K562 (cell line): ENCODE measurements around the gene VIPR2. TPM values are rescaled to one million over a fixed set of nuclear protein-coding genes. Genes with fewer than 3 reads are reported as not detected.

Experiments
- ATAC-seq: fragments of 200-7000 bp; cut with Tn5 transposase; 3 replicates; pipeline ENCODE4 v1.9.1; 2020; ENCODE audit warnings: moderate library complexity
- BruUV-seq: library from RNA; stranded (reverse); fragments of 400-500 nt; replicated peaks from 2 replicates; lab custom pipeline; 2021; lab: Mats Ljungman, UMichigan
- CTCF ChIA-PET: fragments of 300-600 bp; formaldehyde crosslinking; extraction: SDS; loops from one replicate; lab custom pipeline; 2021; ENCODE audit warnings: low intra/inter-chr PET ratio; lab: Yijun Ruan, JAX
- POLR2A ChIA-PET: fragments of 300-600, 350-650 bp; sonication (Branson Sonifier 250); formaldehyde crosslinking; extraction: SDS; loops from one replicate; lab custom pipeline; 2021; ENCODE audit warnings: antibody characterized with exemption, inconsistent platforms; lab: Yijun Ruan, JAX
- DNase-seq, 4 experiments: peaks; one replicate each; pipeline versions ENCODE4 v3.0.0 to v3.0.0-alpha.2; 2011 to 2018; ENCODE audit warnings: low spot score in 3 of 4, mixed read lengths in 3 of 4; ENCODE audit errors: extremely low read depth in 1 of 4
- FAIRE-seq: peaks from 2 replicates; lab custom pipeline; 2011; peaks lifted over from hg19 to GRCh38; lab: Jason Lieb, UNC
- H2AFZ ChIP-seq: 2 replicates; pipeline ENCODE4 v1.6.0; 2011; ENCODE audit warnings: low read depth, low read length, control low read depth, inconsistent platforms
- H3K27ac ChIP-seq: fragments of 200-600 bp; 3 replicates; pipeline ENCODE4 v1.8.0; 2011; ENCODE audit warnings: low read depth, mild to moderate bottlenecking, control low read depth, inconsistent platforms, low read length, moderate library complexity, mixed read lengths; ENCODE audit errors: extremely low read depth
- H3K27me3 ChIP-seq, 2 experiments: fragments of 300-600 bp in 1 of 2; 2 replicates in 1 of 2; 3 replicates in 1 of 2; pipeline versions ENCODE4 v1.6.0 to v1.8.0; 2011; ENCODE audit warnings: inconsistent platforms in 2 of 2, low read length in 2 of 2, mild to moderate bottlenecking in 1 of 2, mixed read lengths in 1 of 2, moderate library complexity in 1 of 2; ENCODE audit not compliant: control insufficient read depth in 2 of 2, insufficient read depth in 2 of 2
- H3K36me3 ChIP-seq: fragments of 300-600 bp; 3 replicates; pipeline ENCODE4 v1.8.0; 2011; ENCODE audit warnings: mild to moderate bottlenecking, low read length, inconsistent platforms; ENCODE audit not compliant: control insufficient read depth, insufficient read depth
- H3K4me1 ChIP-seq, 2 experiments: fragments of 200-600 bp in 1 of 2; replicated peaks in 1 of 2; 2 replicates in 1 of 2; 3 replicates in 1 of 2; pipeline versions ENCODE4 v1.5.1 to v1.8.0; 2011; ENCODE audit warnings: inconsistent platforms in 2 of 2, low read length in 2 of 2, mild to moderate bottlenecking in 1 of 2, mixed read lengths in 1 of 2, moderate library complexity in 1 of 2; ENCODE audit not compliant: control insufficient read depth in 2 of 2, insufficient read depth in 2 of 2
- H3K4me2 ChIP-seq: 2 replicates; pipeline ENCODE4 v1.6.1; 2011; ENCODE audit warnings: low read length, control low read depth, inconsistent platforms, mixed read lengths; ENCODE audit not compliant: insufficient read depth
- H3K4me3 ChIP-seq: fragments of 200-600 bp; sonication (generic), shearing (Covaris generic); 2 replicates; pipeline ENCODE4 v1.5.1; 2016; ENCODE audit warnings: control low read depth, inconsistent platforms
- H3K79me2 ChIP-seq: fragments of 200-600 bp; 3 replicates; pipeline ENCODE4 v1.8.0; 2011; ENCODE audit warnings: low read length, inconsistent platforms; ENCODE audit not compliant: control insufficient read depth, insufficient read depth
- H3K9ac ChIP-seq, 2 experiments: 2 replicates each; pipeline versions ENCODE4 v1.6.0 to v1.6.1; 2011; ENCODE audit warnings: low read depth in 2 of 2, low read length in 2 of 2, control low read depth in 1 of 2, inconsistent platforms in 1 of 2, mild to moderate bottlenecking in 1 of 2, mixed read lengths in 1 of 2; ENCODE audit not compliant: insufficient read depth in 1 of 2
- H3K9me1 ChIP-seq: one replicate; pipeline ENCODE4 v1.6.0; 2011; ENCODE audit warnings: inconsistent platforms, mild to moderate bottlenecking, low read length, moderate library complexity; ENCODE audit not compliant: control insufficient read depth, insufficient read depth
- H3K9me3 ChIP-seq: replicated peaks from 2 replicates; pipeline ENCODE4 v1.5.1; 2011; ENCODE audit warnings: low read depth, low read length, inconsistent platforms; ENCODE audit not compliant: control insufficient read depth, insufficient read depth
- H4K20me1 ChIP-seq: replicated peaks from 2 replicates; pipeline ENCODE4 v1.6.1; 2011; ENCODE audit warnings: low read length, inconsistent platforms, mixed read lengths; ENCODE audit not compliant: control insufficient read depth, insufficient read depth
- CBFB ChIP-seq: sonication (generic); formaldehyde crosslinking; IDR thresholded peaks from 2 replicates; pipeline ENCODE4 v1.4.0; 2020; ENCODE audit warnings: mild to moderate bottlenecking, missing genetic modification reagents
- EHMT2 ChIP-seq: fragments of 450-650 bp; IDR thresholded peaks from 2 replicates; pipeline ENCODE4 v1.6.1; 2018; ENCODE audit warnings: antibody characterized with exemption
- EP300 ChIP-seq: IDR thresholded peaks from 2 replicates; pipeline ENCODE4 v1.6.1; 2012; ENCODE audit warnings: low read length, improper control_type of control experiment
- FUS ChIP-seq: fragments of 200-400 bp; formaldehyde crosslinking; optimal IDR thresholded peaks from 2 replicates; pipeline ENCODE3; 2017; ENCODE audit warnings: low read depth, low read length
- ILK ChIP-seq: fragments of 450-650 bp; IDR thresholded peaks from 2 replicates; pipeline ENCODE4 v1.6.1; 2016; ENCODE audit warnings: missing genetic modification characterization, low read depth, mild to moderate bottlenecking, missing compliant biosample characterization, moderate library complexity, borderline replicate concordance
- NFATC3 ChIP-seq: fragments of 450-650 bp; IDR thresholded peaks from 2 replicates; pipeline ENCODE4 v1.6.1; 2017; ENCODE audit warnings: mild to moderate bottlenecking
- NFYB ChIP-seq: IDR thresholded peaks from 2 replicates; pipeline ENCODE4 v1.6.1; 2011; ENCODE audit warnings: mild to moderate bottlenecking, moderate library complexity; ENCODE audit not compliant: insufficient read length; ENCODE audit errors: extremely low read depth
- POLR2B ChIP-seq: fragments of 450-650 bp; IDR thresholded peaks from 2 replicates; pipeline ENCODE4 v1.6.1; 2018; ENCODE audit warnings: low read depth; ENCODE audit not compliant: partially characterized antibody
- TGIF2 ChIP-seq: sonication (generic); formaldehyde crosslinking; IDR thresholded peaks from 2 replicates; pipeline ENCODE4 v1.8.1; 2022; ENCODE audit warnings: mild to moderate bottlenecking, missing genetic modification reagents, moderate library complexity
- WGBS: fragments of 100-300 bp; shearing (Covaris generic); methylation state at CpG from one replicate; pipeline ENCODE4 v1.1.6; 2016; ENCODE audit warnings: low coverage, mixed read lengths; ENCODE audit not compliant: insufficient coverage; ENCODE audit errors: missing lambda C conversion rate; 5-methylcytosine and 5-hydroxymethylcytosine counted together
- in situ Hi-C: fragments of 300-500 bp; cut with MboI; formaldehyde crosslinking; loops from 4 replicates; pipeline ENCODE4 v1.15.0; 2018; ENCODE audit warnings: inconsistent platforms, mixed read lengths
- intact Hi-C: fragments of 100-400 bp; cut with micrococcal nuclease; formaldehyde crosslinking; loops from 2 replicates; pipeline ENCODE4 v1.14.2; 2022
- polyA plus RNA-seq, 8 experiments: library from polyadenylated mRNA; depleted of rRNA in 4 of 8; stranded (reverse) in 5 of 8; unstranded in 3 of 8; fragments of >200 nt; fragmentation: Nextera tagmentation in 2 of 8; fragmentation: Illumina TruSeq in 1 of 8; extraction: Ambion mirVana in 2 of 8; extraction: Trizol in 1 of 8; gene quantifications; 2 replicates each; pipeline versions ENCODE4 v1.2.1 to v1.2.3, GENCODE V29; 2011 to 2014; ENCODE audit warnings: inconsistent platforms in 1 of 8, missing spikeins in 1 of 8
- total RNA-seq, 7 experiments: library from RNA; depleted of rRNA in 6 of 7; stranded (reverse); fragments of >200 nt in 6 of 7; fragmentation: Illumina TruSeq in 2 of 7; extraction: Trizol in 2 of 7; gene quantifications; 2 replicates each; pipeline versions ENCODE4 v1.2.1 to v1.2.3, GENCODE V29; 2011 to 2021; ENCODE audit warnings: low replicate concordance in 1 of 7
- TF ChIP-seq, protein P1 (sequence below): fragments of 250-450 bp; sonication (Bioruptor Pico); IDR thresholded peaks from 2 replicates; pipeline ENCODE4 v1.5.0; 2020; ENCODE audit warnings: mild to moderate bottlenecking, borderline replicate concordance

Gene VIPR2
- total and polyA plus RNA-seq, 9 of the 15 experiments (the other 6 are each of a cell fraction or from before 2014, with no cell fraction given) = 0.04 TPM; not detected in 8

GRCh38 chr7:159179241-159179640 is 34.6 kb upstream of the VIPR2 start (continued):
- TF ChIP-seq, protein P1, sequence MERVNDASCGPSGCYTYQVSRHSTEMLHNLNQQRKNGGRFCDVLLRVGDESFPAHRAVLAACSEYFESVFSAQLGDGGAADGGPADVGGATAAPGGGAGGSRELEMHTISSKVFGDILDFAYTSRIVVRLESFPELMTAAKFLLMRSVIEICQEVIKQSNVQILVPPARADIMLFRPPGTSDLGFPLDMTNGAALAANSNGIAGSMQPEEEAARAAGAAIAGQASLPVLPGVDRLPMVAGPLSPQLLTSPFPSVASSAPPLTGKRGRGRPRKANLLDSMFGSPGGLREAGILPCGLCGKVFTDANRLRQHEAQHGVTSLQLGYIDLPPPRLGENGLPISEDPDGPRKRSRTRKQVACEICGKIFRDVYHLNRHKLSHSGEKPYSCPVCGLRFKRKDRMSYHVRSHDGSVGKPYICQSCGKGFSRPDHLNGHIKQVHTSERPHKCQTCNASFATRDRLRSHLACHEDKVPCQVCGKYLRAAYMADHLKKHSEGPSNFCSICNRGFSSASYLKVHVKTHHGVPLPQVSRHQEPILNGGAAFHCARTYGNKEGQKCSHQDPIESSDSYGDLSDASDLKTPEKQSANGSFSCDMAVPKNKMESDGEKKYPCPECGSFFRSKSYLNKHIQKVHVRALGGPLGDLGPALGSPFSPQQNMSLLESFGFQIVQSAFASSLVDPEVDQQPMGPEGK (CRISPR knock-in tag) = no peak
- no peak for TF ChIP-seq NFYB
- TF ChIP-seq, all 486 proteins: peak for 0

DNA sequence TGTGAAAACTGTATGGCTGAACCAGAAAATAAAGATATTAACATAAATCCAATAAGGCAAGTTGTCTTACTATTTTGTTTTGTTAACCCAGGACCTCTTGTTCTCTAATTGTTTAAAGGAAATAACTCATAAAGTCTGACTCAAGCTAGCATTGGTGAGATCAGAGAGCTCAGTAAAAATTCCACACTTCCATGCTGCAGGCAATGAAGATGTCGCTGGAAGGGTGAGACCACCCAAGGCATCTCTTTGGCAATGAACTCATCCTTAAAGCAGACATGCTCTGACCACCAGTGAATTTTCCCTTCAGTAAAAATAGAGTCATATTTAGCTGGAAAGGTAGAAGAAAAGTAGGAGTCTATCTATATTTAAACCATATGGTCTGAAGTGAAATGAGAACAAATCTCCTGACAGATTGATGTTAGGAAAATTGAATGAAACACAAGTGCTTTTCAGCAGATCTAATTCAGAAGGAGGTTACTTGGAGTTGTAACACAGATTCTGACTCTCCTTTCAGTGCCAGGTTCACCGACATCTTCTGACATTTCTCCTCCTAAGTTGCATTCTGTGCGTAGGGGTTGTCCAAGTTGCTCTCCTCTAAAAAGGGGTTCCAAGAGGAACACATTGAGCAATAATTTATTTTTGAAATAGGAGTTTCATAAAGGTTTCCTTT is 32.8 kb upstream of the VIPR2 start:
- ChIA-PET CTCF (no interaction called here), POLR2A (interaction anchor here (0.5 to 1.3 kb wide), 3 partner anchors 14 to 28 kb away, joined by 3 to 4 read pairs (median 4); no protein-coding TSS in a partner anchor)
- H2AFZ ChIP-seq = no peak overlapping the region
- in situ Hi-C loops (no loop called here), intact Hi-C loops (no loop called here)
- TF ChIP-seq FUS = no peak
- TF ChIP-seq NFATC3 = no peak
- no peak for TF ChIP-seq TGIF2 (CRISPR knock-in tag)
- no peak for TF ChIP-seq CBFB (CRISPR knock-in tag)
- no peak for TF ChIP-seq ILK (tag)
- no peak for TF ChIP-seq EHMT2
- no peak for TF ChIP-seq EP300
- TF ChIP-seq POLR2B = no peak
- H3K9me3 ChIP-seq = no peaks in the 10 kb centered on the region; the same call in none of the 2 replicates
- no peaks in the 10 kb centered on the region for H4K20me1 ChIP-seq
- BruUV-seq = no TSS peak
- 2% methylated on average over 3 of the region's 3 CpGs for WGBS
- ATAC-seq = no peak
- no peaks in the 10 kb centered on the region for H3K9me1 ChIP-seq
- H3K36me3 ChIP-seq = no peaks in the 10 kb centered on the region
- H3K4me3 ChIP-seq = no peak overlapping the region
- no peak for FAIRE-seq
- H3K9ac ChIP-seq = no peak overlapping the region
- H3K27ac ChIP-seq = no peak overlapping the region
- H3K4me1 ChIP-seq = no peaks in the 10 kb centered on the region
- H3K4me2 ChIP-seq = no peak overlapping the region
- H3K27me3 ChIP-seq = peaks cover 28 to 36% of the 10 kb centered on the region in 2 experiments
- no peak for DNase-seq
- H3K79me2 ChIP-seq = no peaks in the 10 kb centered on the region
